HepG2 (cell line): ENCODE data around the gene IQUB. TPM values are rescaled to one million over a fixed set of nuclear protein-coding genes. Genes with fewer than 3 reads are reported as not detected.

Experiments
- ATAC-seq: fragments of 200-7000 bp; cut with Tn5 transposase; 3 replicates; pipeline ENCODE4 v1.9.1; 2020; ENCODE audit warnings: mild to moderate bottlenecking, moderate library complexity
- BruUV-seq: library from RNA; stranded (reverse); fragments of 400-500 nt; replicated peaks from 2 replicates; lab custom pipeline; 2021; lab: Mats Ljungman, UMichigan
- CTCF ChIA-PET: fragments of 300-600 bp; formaldehyde crosslinking; extraction: SDS; loops from one replicate; lab custom pipeline; 2021; ENCODE audit warnings: low total read pairs, inconsistent platforms, low intra/inter-chr PET ratio; lab: Yijun Ruan, JAX
- POLR2A ChIA-PET: fragments of 350-600 bp; sonication (Branson Sonifier 250); formaldehyde crosslinking; loops from one replicate; lab custom pipeline; 2020; ENCODE audit warnings: antibody characterized with exemption, inconsistent platforms; lab: Yijun Ruan, JAX
- DNase-seq: peaks from one replicate; pipeline ENCODE4 v3.0.0-alpha.2; 2015; ENCODE audit warnings: low spot score
- FAIRE-seq: peaks from 3 replicates; lab custom pipeline; 2011; peaks lifted over from hg19 to GRCh38; lab: Jason Lieb, UNC
- H2AFZ ChIP-seq: one replicate; pipeline ENCODE4 v1.6.1; 2011; ENCODE audit warnings: low read length, inconsistent platforms
- H3K27ac ChIP-seq: fragments of 300-600 bp; 3 replicates; pipeline ENCODE4 v1.8.0; 2011; ENCODE audit warnings: mixed run types, mild to moderate bottlenecking, mixed read lengths, low read length, inconsistent platforms; ENCODE audit not compliant: insufficient read depth; ENCODE audit errors: extremely low read length
- H3K27me3 ChIP-seq, 2 experiments: fragments of 200-600 bp in 1 of 2; 2 replicates in 1 of 2; 3 replicates in 1 of 2; pipeline versions ENCODE4 v1.6.0 to v1.8.0; 2011; ENCODE audit warnings: low read length in 2 of 2, mild to moderate bottlenecking in 2 of 2, moderate library complexity in 2 of 2, inconsistent platforms in 1 of 2; ENCODE audit not compliant: insufficient read depth in 2 of 2, control insufficient read depth in 1 of 2
- H3K36me3 ChIP-seq, 2 experiments: fragments of 200-600 bp in 1 of 2; replicated peaks in 1 of 2; 2 replicates in 1 of 2; 3 replicates in 1 of 2; pipeline versions ENCODE4 v1.5.1 to v1.8.0; 2011; ENCODE audit warnings: low read length in 2 of 2, inconsistent platforms in 1 of 2; ENCODE audit not compliant: insufficient read depth in 2 of 2, control insufficient read depth in 1 of 2
- H3K4me1 ChIP-seq: 2 replicates; pipeline ENCODE4 v1.5.1; 2012; ENCODE audit warnings: low read length, inconsistent platforms; ENCODE audit not compliant: insufficient read depth
- H3K4me2 ChIP-seq: 2 replicates; pipeline ENCODE4 v1.6.0; 2011; ENCODE audit warnings: low read depth, low read length, inconsistent platforms
- H3K4me3 ChIP-seq, 3 experiments: fragments of 200-600 bp in 1 of 3; sonication (generic), shearing (Covaris generic) in 1 of 3; replicated peaks in 1 of 3; 2 replicates each; pipeline ENCODE4 v1.5.1; 2011 to 2016; ENCODE audit warnings: low read length in 3 of 3, inconsistent platforms in 2 of 3, low read depth in 2 of 3, mild to moderate bottlenecking in 2 of 3, control low read depth in 1 of 3, mixed read lengths in 1 of 3; ENCODE audit not compliant: insufficient read depth in 1 of 3
- H3K79me2 ChIP-seq: one replicate; pipeline ENCODE4 v1.6.1; 2011; ENCODE audit warnings: low read length, inconsistent platforms; ENCODE audit not compliant: insufficient read depth
- H3K9ac ChIP-seq: 2 replicates; pipeline ENCODE4 v1.6.0; 2011; ENCODE audit warnings: mild to moderate bottlenecking, low read depth, low read length, inconsistent platforms; ENCODE audit not compliant: insufficient read depth
- H3K9me3 ChIP-seq: 2 replicates; pipeline ENCODE4 v1.5.1; 2012; ENCODE audit warnings: mild to moderate bottlenecking, low read length
- H4K20me1 ChIP-seq: 2 replicates; pipeline ENCODE4 v1.6.0; 2011; ENCODE audit warnings: inconsistent platforms, mild to moderate bottlenecking, low read length, moderate library complexity; ENCODE audit not compliant: insufficient read depth
- HOXD1 ChIP-seq: sonication (generic); formaldehyde crosslinking; IDR thresholded peaks from 2 replicates; pipeline ENCODE4 v1.5.0; 2020; ENCODE audit warnings: missing genetic modification reagents
- MIXL1 ChIP-seq: IDR thresholded peaks from 2 replicates; pipeline ENCODE4 v1.6.1; 2016
- MTF2 ChIP-seq: sonication (generic); formaldehyde crosslinking; IDR thresholded peaks from 2 replicates; pipeline ENCODE4 v1.5.0; 2020; ENCODE audit warnings: missing genetic modification reagents, borderline replicate concordance
- SNRNP70 ChIP-seq: fragments of 200-400 bp; formaldehyde crosslinking; IDR thresholded peaks from 2 replicates; pipeline ENCODE4 v1.6.1; 2017; ENCODE audit warnings: mild to moderate bottlenecking, low read depth, low read length, moderate library complexity
- TSC22D2 ChIP-seq: sonication (generic); formaldehyde crosslinking; IDR thresholded peaks from 2 replicates; pipeline ENCODE4 v1.5.1; 2020; ENCODE audit warnings: missing genetic modification reagents, mild to moderate bottlenecking, borderline replicate concordance
- ZNF138 ChIP-seq: sonication (generic); formaldehyde crosslinking; IDR thresholded peaks from 2 replicates; pipeline ENCODE4 v1.5.0; 2020; ENCODE audit warnings: mild to moderate bottlenecking, low read depth, missing genetic modification reagents
- WGBS: methylation state at CpG from one replicate; pipeline ENCODE4 v1.1.6; 2017; ENCODE audit warnings: low lambda C conversion rate; 5-methylcytosine and 5-hydroxymethylcytosine counted together
- in situ Hi-C: cut with HindIII; loops from 2 replicates; pipeline ENCODE4 v1.10.0; 2017; ENCODE audit warnings: low pct_unique_long_range_greater_than_20kb; ENCODE audit not compliant: extremely low pct_ligation_motif_present
- intact Hi-C: fragments of 100-400 bp; cut with micrococcal nuclease; formaldehyde crosslinking; loops from one replicate; pipeline ENCODE4 v1.10.0; 2022; ENCODE audit not compliant: unreplicated experiment
- polyA plus RNA-seq, 8 experiments: library from polyadenylated mRNA; depleted of rRNA in 3 of 8; stranded (reverse) in 7 of 8; unstranded in 1 of 8; fragments of >200 nt; fragmentation: Illumina TruSeq in 4 of 8; extraction: Trizol in 4 of 8; gene quantifications; 2 replicates each; pipeline versions ENCODE4 v1.2.1 to v1.2.3, GENCODE V29; 2011 to 2016; ENCODE audit warnings: low read depth in 4 of 8, missing spikeins in 1 of 8, mixed read lengths in 1 of 8; ENCODE audit not compliant: insufficient read depth in 1 of 8
- total RNA-seq, 5 experiments: library from RNA; depleted of rRNA; stranded (reverse); fragments of >200 nt; fragmentation: Illumina TruSeq; extraction: Trizol; gene quantifications; 2 replicates each; pipeline ENCODE4 v1.2.3, GENCODE V29; 2016; ENCODE audit warnings: low read depth in 1 of 5
- TF ChIP-seq, protein P1 (sequence below): sonication (generic); formaldehyde crosslinking; IDR thresholded peaks from 2 replicates; pipeline ENCODE4 v1.4.0; 2020; ENCODE audit warnings: missing genetic modification reagents
- TF ChIP-seq, protein P2 (sequence below): IDR thresholded peaks from 2 replicates; pipeline ENCODE4 v1.6.1; 2016; ENCODE audit warnings: low read depth, control low read depth

IQUB gene
- total and polyA plus RNA-seq, 2 of the 13 experiments (the other 11 are each of a cell fraction or from before 2014, with no cell fraction given) = 0.07 TPM; not detected in 1

DNA sequence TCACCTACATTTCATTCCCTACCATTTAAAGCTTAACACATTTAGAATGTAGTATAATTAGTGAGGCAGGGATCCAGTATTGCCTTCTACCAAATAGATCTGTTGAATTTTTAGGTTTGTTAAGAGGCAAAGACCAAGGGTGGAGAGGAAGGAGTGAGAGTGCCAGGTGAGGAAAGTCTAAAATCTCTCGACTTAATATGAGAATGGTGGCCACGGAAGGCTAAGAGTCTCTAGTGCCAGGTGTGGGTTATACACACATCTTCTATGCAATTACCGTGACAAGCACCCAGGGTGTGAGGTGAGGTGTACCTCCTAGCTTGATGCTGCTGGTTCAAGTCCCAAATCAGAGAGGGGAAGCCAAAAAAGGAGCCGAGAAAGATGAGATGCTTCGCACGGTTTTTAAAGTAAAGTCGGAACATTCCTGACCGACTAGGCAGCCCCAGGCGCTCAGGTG, 439 bp downstream of the IQUB start:
- Histone ChIP-seq H3K27ac (no peak overlapping the region), H3K36me3 (no peaks in the 10 kb centered on the region), H3K79me2 (no peaks in the 10 kb centered on the region), H3K4me3 (peak overlapping the region; percentile 19 to 74 (median 66); a peak in 5 of 6 replicates), H3K27me3 (peaks cover 0 to 10% of the 10 kb centered on the region in 2 experiments; a peak in 3 of 5 replicates), H4K20me1 (no peaks in the 10 kb centered on the region), H3K9ac (0 out of 2 replicates have a peak overlapping the region, but pooled peaks have one; percentile 8), H3K4me1 (peaks cover 6% of the 10 kb centered on the region), H3K4me2 (peak overlapping the region; percentile 98), H3K9me3 (no peaks in the 10 kb centered on the region), H2AFZ (no peak overlapping the region)
- 0% methylated on average over 7 of the region's 9 CpGs for WGBS
- ATAC-seq (peak; percentile 18), DNase-seq (no peak), FAIRE-seq (no peak)
- intact Hi-C loops = loop anchor here (1.0 kb wide), 1 partner anchor 23 kb away; the partner anchor contains the start of gene NDUFA5
- no TSS peak for BruUV-seq
- CTCF ChIA-PET = interaction anchor here (4.3 kb wide), 1 partner anchor 40 kb away, joined by 28 read pairs; no protein-coding TSS in a partner anchor
- TF ChIP-seq MTF2 = 0 out of 2 replicates have a peak, but pooled peaks have one; percentile 61
- TF ChIP-seq HOXD1 (CRISPR knock-in tag) = 0 out of 2 replicates have a peak, but pooled peaks have one; percentile 37
- no peak for TF ChIP-seq MIXL1
- TF ChIP-seq, protein P1, sequence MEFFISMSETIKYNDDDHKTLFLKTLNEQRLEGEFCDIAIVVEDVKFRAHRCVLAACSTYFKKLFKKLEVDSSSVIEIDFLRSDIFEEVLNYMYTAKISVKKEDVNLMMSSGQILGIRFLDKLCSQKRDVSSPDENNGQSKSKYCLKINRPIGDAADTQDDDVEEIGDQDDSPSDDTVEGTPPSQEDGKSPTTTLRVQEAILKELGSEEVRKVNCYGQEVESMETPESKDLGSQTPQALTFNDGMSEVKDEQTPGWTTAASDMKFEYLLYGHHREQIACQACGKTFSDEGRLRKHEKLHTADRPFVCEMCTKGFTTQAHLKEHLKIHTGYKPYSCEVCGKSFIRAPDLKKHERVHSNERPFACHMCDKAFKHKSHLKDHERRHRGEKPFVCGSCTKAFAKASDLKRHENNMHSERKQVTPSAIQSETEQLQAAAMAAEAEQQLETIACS = no peak
- TF ChIP-seq, protein P2, sequence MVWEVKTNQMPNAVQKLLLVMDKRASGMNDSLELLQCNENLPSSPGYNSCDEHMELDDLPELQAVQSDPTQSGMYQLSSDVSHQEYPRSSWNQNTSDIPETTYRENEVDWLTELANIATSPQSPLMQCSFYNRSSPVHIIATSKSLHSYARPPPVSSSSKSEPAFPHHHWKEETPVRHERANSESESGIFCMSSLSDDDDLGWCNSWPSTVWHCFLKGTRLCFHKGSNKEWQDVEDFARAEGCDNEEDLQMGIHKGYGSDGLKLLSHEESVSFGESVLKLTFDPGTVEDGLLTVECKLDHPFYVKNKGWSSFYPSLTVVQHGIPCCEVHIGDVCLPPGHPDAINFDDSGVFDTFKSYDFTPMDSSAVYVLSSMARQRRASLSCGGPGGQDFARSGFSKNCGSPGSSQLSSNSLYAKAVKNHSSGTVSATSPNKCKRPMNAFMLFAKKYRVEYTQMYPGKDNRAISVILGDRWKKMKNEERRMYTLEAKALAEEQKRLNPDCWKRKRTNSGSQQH = 0 out of 2 replicates have a peak, but pooled peaks have one; percentile 9
- no peak for TF ChIP-seq ZNF138 (CRISPR knock-in tag)
- TF ChIP-seq TSC22D2 (CRISPR knock-in tag) = no peak
- no peak for TF ChIP-seq SNRNP70
- in situ Hi-C loops = no loop called here
- POLR2A ChIA-PET = interaction anchor here (1.2 kb wide), 1 partner anchor 24 kb away, joined by 7 read pairs; the partner anchor contains the start of gene NDUFA5
